ENCODE results near the gene GRB10.

DNA sequence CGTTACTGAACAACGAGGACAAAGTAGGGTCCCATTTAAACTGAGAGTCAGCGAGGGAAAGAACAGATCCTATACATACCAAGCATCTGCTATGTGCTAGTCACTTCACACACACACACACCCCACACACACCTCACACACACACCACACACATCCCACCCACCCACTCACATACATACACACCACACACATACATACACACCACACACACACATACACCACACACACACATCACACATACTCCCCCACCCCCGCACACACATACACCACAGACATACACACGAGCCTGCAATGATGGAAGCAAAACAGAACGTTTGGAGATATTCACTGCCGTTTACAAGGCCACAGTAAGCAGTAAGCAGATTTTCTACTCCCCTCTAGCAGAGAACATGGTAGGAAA lies 607 bp upstream of the GRB10 start:
- TF ChIP-seq POLR2AphosphoS5 (IDR thresholded peaks at IDR 0.05; ENCODE audit: low read depth, low read length) (no peak), POLR2A (IDR thresholded peaks at IDR 0.05; ENCODE audit: low read depth, low read length) (no peak)

Data from GM12892 (cell line).